AG09319 (cell line): ENCODE data around the gene TSSK2.

Experiments used
- DNase-seq: peaks from one replicate; pipeline ENCODE4 v3.0.0-alpha.2; 2010; ENCODE audit warnings: low read depth; ENCODE audit errors: extremely low read depth
- TF ChIP-seq, protein P1 (sequence below): IDR thresholded peaks from 2 replicates; pipeline ENCODE4 v1.5.1; 2011; ENCODE audit warnings: low read depth, mild to moderate bottlenecking, inconsistent platforms, low read length, moderate library complexity

The TSSK2 gene

DNA sequence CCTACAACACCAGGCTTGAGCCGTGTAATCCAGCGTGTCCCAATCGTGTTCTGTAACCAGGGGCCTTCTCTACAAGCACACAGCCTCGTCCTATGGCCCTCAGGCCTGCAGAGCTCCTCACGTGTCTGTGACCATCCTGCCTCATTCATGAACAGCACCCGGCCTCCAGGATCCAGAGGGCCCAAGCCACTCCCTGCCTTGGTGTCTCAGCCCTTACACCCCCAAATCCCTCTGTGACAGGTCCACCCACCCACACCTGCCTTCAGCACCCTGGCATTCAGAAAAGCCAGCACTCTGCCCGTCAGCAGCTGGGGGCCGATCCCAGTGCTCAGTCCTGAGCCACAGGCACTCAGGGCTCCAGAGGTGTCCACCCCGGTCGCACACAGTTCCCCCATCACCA is 5.8 kb downstream of the TSSK2 start:
- TF ChIP-seq, protein P1, sequence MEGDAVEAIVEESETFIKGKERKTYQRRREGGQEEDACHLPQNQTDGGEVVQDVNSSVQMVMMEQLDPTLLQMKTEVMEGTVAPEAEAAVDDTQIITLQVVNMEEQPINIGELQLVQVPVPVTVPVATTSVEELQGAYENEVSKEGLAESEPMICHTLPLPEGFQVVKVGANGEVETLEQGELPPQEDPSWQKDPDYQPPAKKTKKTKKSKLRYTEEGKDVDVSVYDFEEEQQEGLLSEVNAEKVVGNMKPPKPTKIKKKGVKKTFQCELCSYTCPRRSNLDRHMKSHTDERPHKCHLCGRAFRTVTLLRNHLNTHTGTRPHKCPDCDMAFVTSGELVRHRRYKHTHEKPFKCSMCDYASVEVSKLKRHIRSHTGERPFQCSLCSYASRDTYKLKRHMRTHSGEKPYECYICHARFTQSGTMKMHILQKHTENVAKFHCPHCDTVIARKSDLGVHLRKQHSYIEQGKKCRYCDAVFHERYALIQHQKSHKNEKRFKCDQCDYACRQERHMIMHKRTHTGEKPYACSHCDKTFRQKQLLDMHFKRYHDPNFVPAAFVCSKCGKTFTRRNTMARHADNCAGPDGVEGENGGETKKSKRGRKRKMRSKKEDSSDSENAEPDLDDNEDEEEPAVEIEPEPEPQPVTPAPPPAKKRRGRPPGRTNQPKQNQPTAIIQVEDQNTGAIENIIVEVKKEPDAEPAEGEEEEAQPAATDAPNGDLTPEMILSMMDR = no peak
- no peak for DNase-seq

DNA sequence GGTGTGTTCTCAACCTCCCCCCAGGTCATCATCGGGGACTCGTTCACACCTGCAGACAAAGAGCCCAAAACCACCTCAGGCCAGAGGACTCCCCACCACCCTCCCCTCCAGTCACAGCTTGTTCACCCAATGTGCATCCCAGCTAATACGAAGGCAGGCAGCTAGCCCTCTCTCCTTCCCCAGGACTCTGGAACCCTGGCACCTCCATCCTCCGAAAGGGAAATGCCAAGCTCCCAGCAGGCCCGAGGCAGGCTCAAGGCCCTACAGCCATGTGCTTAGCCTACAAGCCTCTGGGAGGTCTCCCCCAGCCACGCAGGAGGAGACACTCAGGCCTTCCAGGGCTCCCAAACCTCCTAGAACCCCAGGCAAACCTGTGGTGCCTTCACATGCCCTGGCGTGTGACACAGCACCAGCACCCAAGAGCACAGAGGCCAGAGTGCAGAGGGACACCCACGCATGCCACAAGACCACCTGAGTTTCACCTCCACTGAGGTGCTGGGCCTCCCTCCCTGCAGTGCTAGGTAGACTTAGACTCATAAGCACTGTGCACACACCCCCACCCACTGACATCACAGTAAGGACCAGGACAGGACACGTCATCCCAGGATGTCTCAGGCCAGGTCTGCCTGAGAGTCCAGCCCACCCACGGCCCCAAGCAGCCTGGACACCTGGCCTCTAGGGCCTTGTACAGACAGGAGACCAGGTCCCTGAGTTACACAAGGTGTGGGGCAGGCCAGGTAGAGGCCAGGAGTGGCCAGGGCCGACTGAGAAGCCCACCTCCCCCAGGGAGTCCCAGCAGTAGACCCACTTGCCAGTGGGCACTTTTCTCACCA is 6.5 kb downstream of the TSSK2 start:
- no peak for DNase-seq
- TF ChIP-seq, protein P1 = no peak

DNA sequence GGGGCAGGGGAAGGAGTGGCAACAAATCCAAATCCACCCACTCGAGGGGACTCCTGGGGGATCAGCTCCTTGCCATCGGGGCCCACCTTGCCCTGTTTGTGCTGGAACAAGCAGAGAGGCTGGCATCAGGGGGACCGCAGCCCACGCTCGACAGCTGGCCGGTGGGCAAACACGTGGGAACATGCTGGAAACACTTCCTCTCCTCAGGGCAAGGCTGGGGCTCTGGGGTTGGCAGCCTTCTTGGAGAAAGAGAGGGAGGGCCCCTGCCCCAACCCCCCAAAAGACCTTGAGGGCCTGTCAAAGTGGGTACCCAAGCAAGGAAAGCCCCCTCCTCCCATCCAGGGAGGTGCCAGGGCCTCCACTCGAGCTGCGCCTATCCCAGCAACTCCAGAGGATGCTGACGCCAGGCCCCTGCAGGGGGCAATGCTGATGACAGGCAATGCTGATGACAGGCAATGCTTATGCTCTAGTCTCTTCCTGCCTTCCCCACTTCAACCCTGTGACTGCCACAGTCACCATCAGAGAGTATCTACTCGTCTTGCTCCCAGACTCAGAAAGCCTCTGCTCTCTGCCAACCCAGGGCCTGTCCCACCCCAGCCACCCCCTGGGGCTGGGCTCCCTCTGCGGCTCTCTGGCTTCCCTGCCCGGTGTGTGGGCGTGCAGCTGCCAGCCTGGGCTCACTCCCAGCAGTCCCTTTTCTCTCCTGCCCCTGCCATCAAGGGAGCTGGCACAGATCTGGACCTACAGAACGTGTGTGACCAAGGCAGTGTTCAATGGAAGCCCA is 7.3 kb downstream of the TSSK2 start:
- no peak for DNase-seq
- TF ChIP-seq, protein P1 = no peak

DNA sequence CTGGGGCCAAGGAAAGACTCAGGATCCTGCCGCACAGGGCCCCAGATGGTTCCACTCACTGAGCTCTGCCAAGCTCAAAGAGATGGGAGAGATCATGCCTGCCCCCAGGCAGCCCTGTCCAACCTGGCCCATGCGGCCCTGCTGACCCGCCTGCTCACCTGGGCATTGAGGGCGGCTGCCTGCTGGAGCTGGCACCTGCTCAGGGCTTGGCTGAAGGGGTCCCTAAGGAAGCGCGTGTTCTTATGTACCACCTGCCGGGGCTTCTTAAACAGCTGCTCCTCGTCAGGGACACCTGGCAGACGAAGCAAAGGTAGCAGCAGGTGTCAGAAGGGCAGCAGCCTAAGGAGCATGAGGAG is 7.9 kb downstream of the TSSK2 start:
- TF ChIP-seq, protein P1 = no peak
- DNase-seq = no peak

DNA sequence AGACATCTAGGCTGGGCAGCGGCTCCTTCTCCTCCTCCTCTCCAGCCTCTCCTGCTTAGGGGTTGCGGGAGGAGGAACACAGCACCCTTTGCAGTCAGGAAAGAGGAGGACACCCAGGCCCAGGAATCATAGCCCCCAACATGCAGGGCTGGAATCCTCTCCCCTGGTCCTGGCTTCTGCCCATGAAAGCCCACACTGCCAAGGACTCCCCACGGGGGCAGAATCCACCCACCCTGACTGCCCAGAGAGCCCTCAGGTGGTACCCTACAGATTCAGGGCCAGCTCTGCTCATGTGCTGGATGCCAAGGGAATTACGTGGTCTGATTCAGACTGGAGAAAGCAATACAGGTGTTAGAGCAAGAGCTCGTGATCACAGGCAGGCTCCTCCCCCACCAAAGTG is 8.9 kb downstream of the TSSK2 start:
- DNase-seq = no peak
- TF ChIP-seq, protein P1 = no peak

DNA sequence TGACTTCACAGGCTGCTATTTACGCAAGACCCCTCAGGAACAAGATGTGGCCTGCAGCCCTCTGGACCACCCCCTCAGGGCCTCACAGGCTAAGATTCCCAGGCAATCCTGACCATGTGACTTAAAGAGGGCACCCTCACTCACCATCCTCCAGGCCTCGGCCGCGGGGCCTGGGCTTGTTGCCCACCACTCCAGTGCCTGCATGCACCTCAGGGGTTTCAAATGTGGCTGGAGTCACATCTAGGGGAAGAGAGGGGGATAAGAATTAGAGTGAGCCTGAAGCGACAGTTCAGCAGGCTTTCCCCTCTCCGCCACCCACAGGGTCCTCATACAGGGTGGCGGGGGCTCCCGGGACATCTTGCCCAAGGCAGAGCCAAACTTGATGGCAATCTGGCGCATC is 11.3 kb downstream of the TSSK2 start:
- DNase-seq = no peak
- TF ChIP-seq, protein P1 = no peak

DNA sequence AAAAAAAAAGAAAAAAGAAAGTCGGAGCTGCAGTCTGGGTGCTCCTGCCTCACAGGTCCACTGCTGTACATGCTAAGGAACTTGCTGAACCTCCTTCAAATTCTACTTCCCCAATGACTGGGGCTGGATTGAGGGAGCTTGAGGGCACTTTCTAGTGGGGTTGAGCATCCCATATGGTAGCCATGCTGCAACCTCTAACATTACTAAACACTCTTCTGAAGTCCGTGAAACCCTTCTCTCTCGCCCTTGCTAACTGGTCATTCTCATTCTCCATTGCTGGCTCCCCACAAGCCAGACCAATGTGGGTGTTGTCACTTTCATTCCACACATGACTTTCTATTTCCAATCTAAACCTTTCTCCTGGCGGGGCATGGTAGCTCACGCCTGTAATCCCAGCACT is 12.1 kb downstream of the TSSK2 start:
- no peak for DNase-seq
- TF ChIP-seq, protein P1 = no peak
